NCI-H69 (cell line): ENCODE data around the gene E2F2.
"Not testable (repeated sequence)": the region's sequence is repeated elsewhere in the genome, so short reads cannot be mapped to it uniquely, and the experiment has no call there.

Experiments
- DNase-seq: peaks from one replicate; lab custom pipeline; 2025; lab: John Stamatoyannopoulos, UW

E2F2 gene

DNA sequence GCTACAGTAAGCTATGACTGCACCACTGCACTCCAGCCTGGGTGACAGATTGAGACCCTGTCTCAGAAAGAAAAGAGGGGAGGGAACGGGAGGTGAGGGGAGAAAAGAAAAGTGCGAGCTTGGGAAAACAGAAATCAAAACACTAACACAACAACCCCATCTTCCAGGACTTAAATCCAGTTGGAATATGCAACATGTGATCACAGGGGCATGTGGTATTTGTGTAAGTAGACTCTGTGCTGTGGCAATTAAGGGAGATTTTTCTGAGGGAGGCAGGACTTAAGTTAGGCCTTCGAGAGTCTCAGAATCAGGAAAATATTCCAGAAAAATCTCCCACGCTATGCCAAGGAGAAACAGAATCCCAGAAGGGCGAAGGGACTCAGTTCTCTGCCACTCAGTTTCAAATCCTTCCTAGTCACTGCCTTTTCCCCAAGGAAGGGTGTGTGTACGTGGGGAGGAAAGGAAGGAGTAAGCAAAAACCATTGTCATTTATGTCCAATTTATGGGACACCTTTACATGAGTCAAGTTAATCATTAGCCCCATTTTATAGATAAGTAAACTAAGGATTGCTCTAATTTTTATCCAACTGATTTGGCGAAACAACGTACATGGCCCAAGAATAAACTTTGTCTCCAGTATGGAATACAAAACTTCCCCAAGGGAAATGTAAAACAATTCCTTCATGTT lies 16.0 kb upstream of the E2F2 start:
- DNase-seq, result no peak

DNA sequence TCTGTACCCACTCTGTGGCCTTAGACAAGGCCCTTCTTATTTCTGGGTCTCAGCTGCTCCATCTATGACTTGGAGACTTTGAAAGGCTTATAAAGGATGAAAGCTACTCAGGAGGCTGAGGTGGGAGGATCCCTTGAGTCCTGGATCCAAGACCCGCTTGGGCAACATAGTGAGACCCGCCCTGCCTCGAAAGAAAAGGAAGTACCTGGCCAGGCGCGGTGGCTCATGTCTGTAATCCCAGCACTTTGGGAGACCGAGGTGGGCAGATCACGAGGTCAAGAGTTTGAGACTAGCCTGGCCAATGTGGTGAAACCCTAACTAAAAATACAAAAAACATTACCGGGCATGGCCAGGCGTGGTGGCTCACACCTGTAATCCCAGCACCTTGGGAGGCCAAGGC lies 14.8 kb upstream of the E2F2 start:
- no peak for DNase-seq

DNA sequence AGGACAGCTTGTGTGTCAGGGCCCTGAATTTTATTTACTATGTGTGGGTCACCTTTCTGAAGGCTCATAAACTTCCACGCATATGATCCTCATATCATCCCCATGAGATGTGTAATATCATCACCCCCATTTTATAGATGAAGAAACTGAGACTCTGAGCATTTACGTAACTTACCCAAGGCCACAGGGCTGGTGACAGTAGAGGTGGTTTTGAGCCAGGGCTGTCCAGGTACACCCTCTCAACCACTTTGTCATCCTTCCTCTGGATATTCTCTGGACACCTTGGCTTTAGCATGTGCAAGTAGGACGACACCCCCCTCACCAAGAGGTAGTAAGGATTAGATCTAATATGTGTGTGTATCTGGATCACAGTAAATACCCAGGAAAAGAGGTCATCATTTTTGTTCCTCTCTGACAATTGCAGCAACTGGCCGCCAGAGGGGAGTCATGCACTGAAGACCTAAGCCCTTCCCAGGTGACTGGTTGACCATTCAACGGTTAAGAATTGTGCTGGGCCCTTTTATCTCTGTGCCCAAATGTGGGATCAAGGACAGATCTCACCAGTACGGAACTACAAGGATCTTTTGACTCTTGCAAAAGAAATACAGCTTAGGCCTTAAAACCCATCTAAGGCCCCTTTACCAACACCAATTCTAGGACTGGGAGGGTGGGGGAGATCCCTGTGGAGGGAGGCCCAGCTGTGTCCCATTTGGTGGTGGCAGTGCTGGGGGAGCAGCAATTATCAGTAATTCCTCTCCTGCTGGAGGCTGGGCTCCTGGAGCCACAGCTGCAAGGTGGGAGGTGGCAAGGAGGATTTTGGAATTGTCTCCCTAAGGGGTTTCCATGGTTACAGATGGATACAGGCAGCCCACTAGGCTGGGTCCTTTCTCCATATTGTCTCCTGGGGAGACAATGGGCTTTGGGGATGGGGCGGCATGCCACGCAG lies 13.7 kb upstream of the E2F2 start:
- DNase-seq, result peak; percentile 79

DNA sequence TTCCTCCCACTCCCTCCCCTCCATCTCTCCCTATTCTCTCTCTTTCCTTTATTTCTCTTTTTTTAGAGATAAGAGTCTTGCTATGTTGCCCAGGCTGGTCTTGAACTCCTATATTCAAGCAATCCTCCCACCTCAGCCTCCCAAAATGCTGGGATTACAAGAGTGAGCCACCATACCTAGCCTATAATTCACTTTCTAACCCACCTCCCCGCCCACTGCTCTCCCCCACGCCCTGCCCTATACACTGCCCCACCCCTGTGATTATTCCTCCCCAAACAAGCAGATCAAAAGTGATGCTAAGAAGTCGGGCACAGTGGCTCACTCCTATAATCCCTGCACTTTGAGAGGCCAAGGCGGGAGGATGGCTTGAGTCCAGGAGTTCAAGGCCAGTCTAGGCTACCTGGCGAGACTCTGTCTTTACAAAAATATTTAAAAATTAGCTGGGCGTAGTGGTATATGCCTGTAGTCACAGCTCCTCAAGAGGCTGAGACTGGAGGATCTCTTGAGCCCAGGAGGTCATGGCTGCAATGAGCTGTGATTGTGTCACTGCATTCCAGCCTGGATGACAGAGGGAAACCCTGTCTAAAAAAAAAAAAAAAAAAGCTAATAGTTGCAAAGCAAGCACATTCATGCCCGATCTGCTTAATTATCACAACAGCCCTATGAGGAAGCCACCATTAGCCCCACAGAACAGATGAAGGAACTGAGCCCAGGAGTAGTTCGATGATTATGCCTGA lies 12.8 kb upstream of the E2F2 start:
- no peak for DNase-seq

DNA sequence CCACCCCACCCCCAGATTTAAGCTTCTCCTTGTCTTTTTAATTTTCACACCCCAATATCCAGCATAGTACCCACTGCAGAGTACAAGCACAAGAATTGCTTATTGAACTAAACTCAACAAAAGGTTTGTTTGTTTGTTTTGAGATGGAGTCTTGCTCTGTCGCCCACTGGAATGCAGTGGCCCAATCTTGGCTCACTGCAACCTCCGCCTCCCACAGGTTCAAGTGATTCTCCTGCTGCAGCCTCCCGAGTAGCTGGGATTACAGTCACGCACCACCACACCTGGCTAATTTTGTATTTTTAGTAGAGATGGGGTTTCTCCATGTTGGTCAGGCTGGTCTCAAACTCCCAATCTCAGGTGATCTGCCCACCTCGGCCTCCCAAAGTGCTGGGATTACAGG lies 11.9 kb upstream of the E2F2 start:
- not testable (repeated sequence) for DNase-seq

DNA sequence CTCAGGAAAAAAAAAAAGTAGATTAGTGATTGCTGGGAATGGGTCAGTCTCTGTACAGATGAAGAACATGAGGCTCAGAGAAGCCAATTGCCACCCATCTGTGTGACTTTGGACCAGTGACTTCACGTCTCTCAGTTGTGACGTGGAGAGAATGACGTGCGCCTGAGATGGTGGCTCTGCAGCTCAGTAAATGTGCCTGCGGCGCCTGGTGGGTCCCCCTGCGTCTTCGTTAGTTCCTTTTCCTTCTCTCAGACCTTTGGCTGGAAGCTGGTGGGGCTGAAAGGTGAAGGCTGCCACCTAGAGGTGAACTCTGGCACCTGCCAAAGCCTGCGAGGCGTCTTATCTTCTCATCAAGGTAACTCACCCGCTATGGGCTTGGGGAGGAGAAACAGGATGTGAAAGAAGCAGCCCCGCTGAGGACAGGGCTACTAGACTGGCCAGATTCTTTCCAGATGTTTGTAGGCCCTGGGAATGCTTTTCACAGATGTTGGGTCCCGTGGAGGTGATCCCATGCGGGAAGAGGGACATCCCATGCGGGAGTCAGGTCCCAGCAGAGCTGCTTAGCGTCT lies 8.7 kb upstream of the E2F2 start:
- peak; percentile 93 for DNase-seq

DNA sequence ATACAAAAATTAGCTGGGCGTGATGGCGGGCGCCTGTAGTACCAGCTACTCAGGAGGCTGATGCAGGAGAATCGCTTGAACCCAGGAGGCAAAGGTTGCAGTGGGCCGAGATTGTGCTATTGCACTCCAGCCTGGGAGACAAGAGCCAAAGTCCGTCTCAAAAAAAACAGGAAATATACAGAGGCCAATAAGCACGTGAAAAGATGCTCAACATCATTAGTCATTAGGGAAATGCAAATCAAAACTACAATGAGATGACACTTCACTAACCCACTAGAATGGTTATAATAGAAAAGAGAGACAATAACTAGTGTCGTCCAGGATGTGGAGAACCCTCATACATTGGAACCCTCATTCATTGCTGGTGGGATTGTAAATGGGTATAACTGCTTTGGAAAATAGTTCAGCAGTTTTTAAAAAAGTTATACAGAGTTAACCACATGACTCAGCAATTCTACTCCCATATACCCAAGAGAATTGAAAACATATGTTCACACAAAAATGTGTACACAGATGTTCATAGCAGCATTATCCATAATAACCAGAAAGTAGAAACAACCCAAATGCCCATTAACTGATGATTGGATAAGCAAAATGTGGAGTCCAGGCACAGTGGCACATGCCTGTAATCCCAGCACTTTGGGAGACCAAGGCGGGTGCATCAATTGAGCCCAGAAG lies 6.4 kb upstream of the E2F2 start:
- DNase-seq, result no peak

DNA sequence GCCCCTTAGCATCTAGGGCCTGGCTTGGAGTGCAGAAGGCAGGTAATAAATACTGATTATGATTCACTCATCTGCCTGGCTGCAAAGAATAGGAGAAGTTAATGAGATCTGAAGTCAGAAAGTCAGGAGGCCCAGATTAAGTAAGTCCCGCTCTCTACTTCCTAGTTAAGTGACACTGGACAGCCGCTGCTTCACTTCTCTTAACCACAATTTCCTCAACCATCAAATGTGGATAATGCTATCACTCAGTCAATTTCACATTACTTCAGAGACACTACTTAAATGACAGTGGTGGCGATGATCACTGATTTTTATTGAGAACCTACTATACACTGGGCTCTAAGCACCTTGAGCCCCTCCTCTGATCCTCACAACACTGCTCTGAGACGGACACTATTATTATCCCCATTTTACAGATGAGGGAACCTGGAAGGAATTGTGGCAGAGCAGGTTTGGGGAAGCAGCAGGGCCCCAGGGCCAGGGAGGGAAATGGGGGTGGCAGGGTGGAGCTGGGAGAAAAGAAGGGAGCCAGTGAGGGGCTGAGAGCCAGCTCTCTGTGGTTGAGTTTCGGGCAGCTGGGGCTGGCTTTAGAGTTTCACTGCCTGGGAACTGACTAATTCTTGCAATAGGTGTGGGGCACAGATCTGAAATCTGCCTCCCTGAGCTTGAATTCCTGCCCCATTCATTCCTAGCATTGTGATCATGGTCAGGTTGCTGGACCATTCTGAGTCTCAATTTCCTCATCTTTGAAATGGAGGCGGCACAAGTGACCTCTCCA lies 2.4 kb upstream of the E2F2 start:
- DNase-seq, result no peak

DNA sequence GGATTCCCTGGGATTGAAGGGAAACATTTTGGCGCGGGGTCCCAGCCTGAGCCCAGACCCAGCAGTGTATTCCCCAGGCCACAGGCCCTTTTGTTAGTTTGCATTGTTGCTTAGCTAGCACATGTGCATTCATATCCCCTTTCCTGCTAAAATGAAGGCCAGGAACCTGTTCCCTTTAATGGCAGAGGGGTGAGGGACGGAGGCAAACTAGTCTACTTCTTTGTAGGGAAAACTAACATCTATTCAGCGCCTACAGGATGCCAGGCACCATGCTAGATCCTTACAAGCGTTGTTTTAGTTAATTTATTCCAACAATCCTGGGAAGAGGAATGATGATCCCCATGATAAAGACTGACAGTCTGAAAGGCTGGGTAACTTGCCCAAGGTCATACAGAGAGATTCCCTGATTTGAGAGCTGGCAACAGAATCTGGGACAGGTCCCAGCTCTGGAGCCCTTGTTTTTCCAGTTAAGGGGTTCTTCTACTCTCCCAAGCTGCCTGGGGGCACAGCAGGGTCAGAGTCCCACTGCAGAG lies 595 bp upstream of the E2F2 start:
- no peak for DNase-seq

DNA sequence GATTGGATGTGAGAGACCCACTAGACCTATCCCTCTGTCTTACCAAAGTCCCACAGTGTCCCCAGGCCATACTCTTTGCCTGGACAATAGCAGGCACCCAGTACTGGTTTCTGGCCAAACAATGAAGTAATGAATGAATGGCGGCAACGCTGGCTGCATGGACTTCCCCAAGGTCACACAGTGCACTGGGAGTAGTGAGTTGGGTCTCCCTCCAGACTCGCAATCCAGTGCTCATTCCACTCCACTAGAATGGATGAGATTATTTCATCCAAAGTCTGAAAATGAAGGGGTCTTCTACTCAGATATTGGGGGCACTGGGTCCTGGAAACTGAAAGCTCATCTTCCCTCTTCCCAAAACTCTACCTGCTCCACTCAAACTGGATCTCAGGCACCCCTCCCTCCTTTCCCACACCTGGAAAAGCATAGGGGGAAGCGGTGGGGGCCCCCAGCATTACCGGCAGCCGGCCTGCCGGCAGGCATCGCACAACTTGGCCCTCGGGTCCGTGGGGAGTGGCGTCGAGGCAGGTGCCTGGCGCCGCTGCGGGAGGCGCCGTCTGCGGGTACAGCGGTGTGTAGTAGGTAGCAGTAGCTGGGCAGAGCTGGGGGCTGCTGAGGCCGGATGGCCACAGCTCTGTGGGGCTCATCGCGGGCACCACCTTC lies 816 bp downstream of the E2F2 start:
- DNase-seq, result peak; percentile 77

DNA sequence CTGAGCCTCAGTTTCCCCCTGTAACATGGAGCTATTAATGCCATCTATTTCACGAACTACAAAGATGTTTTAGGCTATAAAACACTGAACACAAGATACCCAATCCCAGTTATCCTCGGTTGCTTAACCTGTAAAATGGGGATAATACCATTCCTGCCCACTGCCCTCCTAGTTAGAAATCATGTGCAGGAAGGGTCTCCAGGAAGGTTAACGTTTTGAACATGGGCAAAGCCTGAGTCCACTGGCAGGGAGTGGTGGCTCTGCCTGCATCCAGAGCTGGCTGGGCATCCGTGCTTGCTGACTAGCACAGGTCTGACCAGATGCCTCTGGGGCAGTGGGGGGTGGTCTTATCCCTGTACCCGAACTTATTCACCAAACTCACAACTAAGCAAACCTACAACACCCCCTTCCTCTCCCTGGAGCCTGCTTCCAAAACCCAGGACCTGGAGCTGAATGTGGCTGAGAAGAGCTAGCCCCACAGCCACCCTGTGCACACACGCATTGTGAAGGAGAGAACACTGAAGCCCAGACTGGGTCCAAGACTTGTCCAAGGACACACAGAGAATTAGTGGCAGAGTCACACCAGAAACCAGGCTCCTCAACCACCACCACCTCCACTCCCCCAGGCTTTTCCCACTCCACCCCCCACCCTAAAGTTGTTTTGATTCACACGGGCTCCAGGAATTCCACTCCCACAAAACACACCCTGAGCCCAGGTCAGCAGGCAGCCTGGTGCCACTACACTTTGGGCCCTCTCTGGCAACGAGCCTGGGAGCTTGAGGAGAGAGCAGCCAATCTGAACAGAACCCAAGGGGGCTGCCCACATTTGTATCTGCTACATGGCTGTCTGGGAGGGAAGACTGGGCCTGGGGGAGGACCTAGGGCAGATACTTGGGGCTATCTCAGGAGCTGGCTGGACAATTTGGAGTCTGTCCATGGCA lies 1.6 kb downstream of the E2F2 start:
- peak; percentile 51 for DNase-seq

DNA sequence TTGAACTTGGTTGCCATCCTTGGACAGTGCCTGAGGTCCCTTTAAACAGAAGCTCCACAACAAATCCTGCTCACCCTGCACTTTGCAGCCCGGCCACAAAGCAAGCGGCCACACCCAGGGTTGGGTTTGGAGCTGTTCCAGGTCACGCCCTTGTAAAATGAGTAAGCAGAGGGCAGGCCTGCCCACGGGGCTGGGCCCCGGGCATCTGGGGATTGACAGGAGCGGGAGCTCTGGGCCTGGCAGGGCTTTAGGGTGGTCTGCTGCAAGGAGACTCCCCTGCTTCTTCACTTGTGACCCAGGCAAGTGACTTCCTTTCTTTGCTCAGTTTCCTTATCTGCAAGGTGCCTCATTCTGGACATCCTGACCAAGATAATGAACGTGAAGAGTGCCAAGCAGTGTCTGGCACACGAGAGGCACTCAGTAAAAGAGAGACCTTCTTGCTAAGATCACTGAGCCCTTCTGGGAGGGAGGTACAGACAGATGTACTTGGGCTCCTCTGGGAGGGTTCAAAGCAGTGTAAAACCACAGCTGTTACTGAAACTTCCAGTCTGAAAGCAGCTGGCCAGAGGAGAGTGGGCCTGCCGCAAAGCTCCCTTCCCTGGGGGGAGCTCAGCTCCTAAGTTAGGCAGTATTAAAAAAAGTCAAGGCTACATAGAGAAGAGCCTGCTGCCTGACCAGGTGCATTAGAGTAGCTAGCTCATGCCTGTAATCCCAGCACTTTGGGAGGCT lies 2.6 kb downstream of the E2F2 start:
- DNase-seq, result peak; percentile 92

DNA sequence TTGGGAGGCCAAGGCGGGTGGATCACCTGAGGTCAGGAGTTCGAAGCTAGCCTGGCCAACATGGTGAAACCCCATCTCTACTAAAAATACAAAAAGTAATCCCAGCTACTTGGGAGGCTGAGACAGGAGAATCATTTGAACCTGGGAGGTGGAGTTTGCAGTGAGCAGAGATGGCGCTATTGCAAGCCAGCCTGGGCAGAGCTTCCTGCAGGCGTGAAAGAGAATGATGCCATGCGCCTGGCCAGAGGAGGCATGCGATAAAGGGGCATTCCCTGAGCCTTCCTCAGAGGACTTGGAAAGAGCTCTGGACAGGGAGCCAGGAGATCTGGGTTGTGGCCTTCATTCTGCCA lies 3.2 kb downstream of the E2F2 start:
- no peak for DNase-seq

DNA sequence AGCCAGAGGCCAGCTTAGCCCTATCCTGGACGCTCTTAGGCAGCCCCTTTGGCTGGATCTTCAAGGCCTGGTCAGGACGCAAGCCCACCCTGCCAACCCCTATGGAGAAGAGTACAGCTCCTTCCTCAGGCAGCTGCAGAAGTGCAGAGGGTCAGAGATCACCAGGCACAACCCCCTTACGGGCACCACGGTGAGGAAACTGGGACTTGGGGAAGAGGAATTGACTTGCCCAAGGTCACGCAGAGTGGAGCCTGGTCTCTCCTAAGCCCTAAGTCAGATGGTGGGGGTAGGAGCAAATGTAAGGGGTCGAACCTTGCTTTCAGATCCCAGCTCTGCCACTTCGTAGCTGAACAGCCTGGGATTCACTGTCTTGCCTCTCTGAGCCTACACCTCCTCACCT lies 3.7 kb downstream of the E2F2 start:
- no peak for DNase-seq

DNA sequence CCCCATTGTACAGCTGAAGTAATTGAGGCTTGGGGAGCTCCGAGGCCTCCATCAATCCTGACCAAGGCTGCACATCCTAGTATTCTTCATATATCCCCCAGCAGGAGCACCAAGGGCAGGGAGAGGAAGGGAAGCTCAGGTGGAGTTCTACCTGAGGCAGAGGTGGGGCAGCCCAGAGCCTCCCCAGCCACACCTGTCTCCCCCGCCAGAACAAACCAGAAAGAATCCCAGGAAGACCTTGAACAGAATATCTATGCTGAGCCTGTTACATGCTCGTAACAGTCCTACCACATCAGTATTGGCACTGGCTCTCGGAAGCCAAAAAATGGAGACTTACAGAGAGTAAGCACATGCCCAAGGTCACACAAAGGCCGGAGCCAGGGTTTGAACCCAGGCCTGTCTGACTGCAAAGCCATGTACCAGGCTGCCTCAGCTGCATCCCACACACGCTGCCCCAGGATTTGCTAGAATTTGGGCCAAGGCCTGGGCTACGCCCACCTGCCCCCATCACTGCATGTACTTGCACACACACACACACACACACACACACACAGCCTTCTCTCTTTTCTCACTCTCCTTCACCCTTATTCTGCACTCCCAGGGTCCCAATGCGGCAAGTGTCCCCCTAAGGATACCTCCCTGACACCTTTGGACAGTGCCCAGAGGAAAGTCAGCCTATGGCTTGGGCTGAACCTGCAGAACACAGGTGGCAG lies 4.5 kb downstream of the E2F2 start:
- no peak for DNase-seq

DNA sequence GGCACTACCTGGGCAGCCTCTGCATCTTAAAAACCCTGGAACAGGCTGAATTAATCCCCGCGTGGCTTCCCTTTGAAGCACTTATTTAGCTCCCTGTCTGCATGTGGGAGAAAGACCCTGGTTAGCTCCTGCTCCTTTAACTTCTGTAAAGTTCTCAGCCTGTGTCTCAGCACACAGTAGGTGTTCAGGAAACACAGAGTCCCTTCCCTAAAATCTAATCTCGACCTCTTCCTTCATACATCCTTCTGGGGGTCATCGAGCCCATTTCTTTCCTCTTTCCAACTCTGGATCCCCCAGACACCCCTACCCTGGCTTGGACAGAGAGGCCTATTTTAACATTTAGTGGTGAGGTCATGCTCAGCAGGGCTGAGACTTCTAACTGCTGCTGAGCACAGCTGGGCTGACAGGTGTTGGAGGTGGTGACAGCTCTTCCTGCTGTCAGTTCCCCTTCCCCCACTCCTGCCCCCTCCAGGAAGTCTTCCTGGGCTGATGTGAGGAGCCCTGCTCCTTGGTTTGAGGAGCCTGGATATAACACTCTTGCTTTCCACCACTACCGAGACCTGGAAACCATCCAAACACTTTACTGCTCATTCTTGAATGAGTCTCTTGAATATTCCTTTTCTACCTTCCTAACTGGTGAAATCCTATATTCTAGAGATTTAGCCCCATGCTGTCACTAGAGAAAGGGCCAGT lies 5.3 kb downstream of the E2F2 start:
- DNase-seq, result peak; percentile 88
